Left lung (tissue), 10 donors: ENCODE data around the gene POLE2. TPM values are rescaled to one million over a fixed set of nuclear protein-coding genes. Genes with fewer than 3 reads are reported as not detected.
"Not testable (repeated sequence)": the region's sequence is repeated elsewhere in the genome, so short reads cannot be mapped to it uniquely, and the experiment has no call there.

Experiments
- ATAC-seq: fragments of 200-7000 bp; cut with Tn5 transposase; one replicate; pipeline ENCODE4 v1.9.1; 2020; ENCODE audit warnings: moderate library complexity
- DNase-seq, 4 donors: peaks; one replicate each; pipeline ENCODE4 v3.0.0-alpha.2; 2013 to 2020
- H3K27ac ChIP-seq, 2 donors: fragments of 200-600 bp; sonication (generic) in 1 of 2; one replicate each; pipeline versions ENCODE4 v1.5.0 to v1.8.0; 2020 to 2021
- H3K27me3 ChIP-seq, 2 donors: fragments of 200-600 bp; sonication (generic) in 1 of 2; one replicate each; pipeline versions ENCODE4 v1.5.0 to v1.8.0; 2020 to 2021
- H3K36me3 ChIP-seq, 2 donors: fragments of 200-600 bp; sonication (generic) in 1 of 2; one replicate each; pipeline versions ENCODE4 v1.5.0 to v1.8.0; 2020 to 2021
- H3K4me1 ChIP-seq, 2 donors: fragments of 200-600 bp; one replicate each; pipeline ENCODE4 v1.8.0; 2021
- H3K4me3 ChIP-seq, 2 donors: fragments of 200-600 bp; sonication (generic) in 1 of 2; one replicate each; pipeline versions ENCODE4 v1.5.0 to v1.8.0; 2020 to 2021; ENCODE audit warnings: mild to moderate bottlenecking in 1 of 2
- H3K9me3 ChIP-seq, 2 donors: fragments of 200-600 bp; sonication (generic) in 1 of 2; one replicate each; pipeline versions ENCODE4 v1.5.0 to v1.8.0; 2020 to 2021
- intact Hi-C, 2 donors: fragments of 100-400 bp; cut with DNase I; formaldehyde crosslinking; loops; one replicate each; pipeline versions ENCODE4 v1.11.2 to v1.14.2; 2022
- polyA plus RNA-seq, 6 donors: library from polyadenylated mRNA; unstranded; fragments of 120-200 nt; gene quantifications; one replicate each; pipeline ENCODE4 v1.2.1, GENCODE V29; 2013; ENCODE audit not compliant: insufficient read length in 6 of 6
- total RNA-seq, 2 donors: library from RNA; stranded (reverse); fragmentation: NEBNext Ultra II Directional; extraction: Animal tissue kit (Norgen Biotek cat#: 25700); gene quantifications; one replicate each; pipeline ENCODE4 v1.2.1, GENCODE V29; 2021
- TF ChIP-seq, protein P1 (sequence below), 2 donors: fragments of 200-600 bp; sonication (generic) in 1 of 2; IDR thresholded peaks; one replicate each; pipeline versions ENCODE4 v1.5.0 to v1.8.0; 2021; ENCODE audit warnings: antibody characterized with exemption in 2 of 2
- donor health status: DM: no; HTN: yes; CAD: no.
- donor health status: DM: no; HTN: no; CAD: no.

The POLE2 gene
- total and polyA plus RNA-seq, 8 donors = 6.4 to 27.3 (median 23.0) TPM

DNA sequence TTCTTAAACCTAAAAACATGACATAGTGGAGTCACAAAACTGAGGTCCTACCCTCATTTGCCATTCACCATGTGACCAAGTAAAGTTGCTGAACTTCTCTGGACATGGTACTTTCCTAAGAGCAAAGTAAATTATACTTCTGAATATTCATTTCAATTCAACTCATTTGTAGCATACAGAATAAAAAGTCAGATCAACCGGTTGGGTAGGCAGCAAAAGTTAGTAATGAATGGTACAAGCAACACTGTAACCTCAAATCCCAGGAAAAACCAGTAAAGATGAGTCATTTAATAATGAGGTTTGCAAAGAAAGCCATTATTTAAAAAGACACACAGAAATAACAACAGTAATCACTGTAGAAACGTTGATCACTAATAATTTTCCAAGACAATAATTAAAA, 8.7 kb downstream of the POLE2 start:
- intact Hi-C loops = no loop called here
- Histone ChIP-seq H3K27ac (no peak overlapping the region), H3K4me3 (no peak overlapping the region), H3K27me3 (no peaks in the 10 kb centered on the region), H3K4me1 (no peaks in the 10 kb centered on the region), H3K9me3 (no peaks in the 10 kb centered on the region), H3K36me3 (peaks cover 0 to 13% of the 10 kb centered on the region in 2 donors)
- TF ChIP-seq, protein P1, sequence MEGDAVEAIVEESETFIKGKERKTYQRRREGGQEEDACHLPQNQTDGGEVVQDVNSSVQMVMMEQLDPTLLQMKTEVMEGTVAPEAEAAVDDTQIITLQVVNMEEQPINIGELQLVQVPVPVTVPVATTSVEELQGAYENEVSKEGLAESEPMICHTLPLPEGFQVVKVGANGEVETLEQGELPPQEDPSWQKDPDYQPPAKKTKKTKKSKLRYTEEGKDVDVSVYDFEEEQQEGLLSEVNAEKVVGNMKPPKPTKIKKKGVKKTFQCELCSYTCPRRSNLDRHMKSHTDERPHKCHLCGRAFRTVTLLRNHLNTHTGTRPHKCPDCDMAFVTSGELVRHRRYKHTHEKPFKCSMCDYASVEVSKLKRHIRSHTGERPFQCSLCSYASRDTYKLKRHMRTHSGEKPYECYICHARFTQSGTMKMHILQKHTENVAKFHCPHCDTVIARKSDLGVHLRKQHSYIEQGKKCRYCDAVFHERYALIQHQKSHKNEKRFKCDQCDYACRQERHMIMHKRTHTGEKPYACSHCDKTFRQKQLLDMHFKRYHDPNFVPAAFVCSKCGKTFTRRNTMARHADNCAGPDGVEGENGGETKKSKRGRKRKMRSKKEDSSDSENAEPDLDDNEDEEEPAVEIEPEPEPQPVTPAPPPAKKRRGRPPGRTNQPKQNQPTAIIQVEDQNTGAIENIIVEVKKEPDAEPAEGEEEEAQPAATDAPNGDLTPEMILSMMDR (IDR thresholded peaks at IDR 0.05) = no peak
- DNase-seq (no peak), ATAC-seq (no peak)

DNA sequence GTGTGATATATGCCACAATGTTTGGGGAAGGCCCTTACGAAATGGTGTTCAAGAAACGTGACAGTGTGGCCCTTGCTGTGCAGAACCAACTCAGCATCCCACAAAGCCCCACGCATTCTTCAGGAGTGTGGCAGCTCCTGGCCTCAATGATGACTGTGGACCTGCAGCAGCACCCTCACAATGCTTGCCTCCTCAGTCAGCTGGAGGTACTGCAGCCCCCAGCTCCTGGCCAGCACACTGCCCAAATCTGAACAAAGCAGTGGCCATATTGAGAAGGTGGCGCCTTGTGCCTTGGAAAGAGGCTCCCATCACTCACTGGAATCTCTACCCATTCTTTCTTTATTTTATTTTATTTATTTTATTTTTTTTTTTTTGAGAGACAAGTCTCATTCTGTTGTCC, 10.4 kb downstream of the POLE2 start:
- Histone ChIP-seq H3K4me1 (no peaks in the 10 kb centered on the region), H3K9me3 (no peaks in the 10 kb centered on the region), H3K27me3 (no peaks in the 10 kb centered on the region), H3K4me3 (no peak overlapping the region), H3K27ac (no peak overlapping the region), H3K36me3 (peaks cover 0 to 13% of the 10 kb centered on the region in 2 donors)
- TF ChIP-seq, protein P1 (IDR thresholded peaks at IDR 0.05) = no peak
- no peak for ATAC-seq
- intact Hi-C loops = no loop called here
- DNase-seq = no peak

DNA sequence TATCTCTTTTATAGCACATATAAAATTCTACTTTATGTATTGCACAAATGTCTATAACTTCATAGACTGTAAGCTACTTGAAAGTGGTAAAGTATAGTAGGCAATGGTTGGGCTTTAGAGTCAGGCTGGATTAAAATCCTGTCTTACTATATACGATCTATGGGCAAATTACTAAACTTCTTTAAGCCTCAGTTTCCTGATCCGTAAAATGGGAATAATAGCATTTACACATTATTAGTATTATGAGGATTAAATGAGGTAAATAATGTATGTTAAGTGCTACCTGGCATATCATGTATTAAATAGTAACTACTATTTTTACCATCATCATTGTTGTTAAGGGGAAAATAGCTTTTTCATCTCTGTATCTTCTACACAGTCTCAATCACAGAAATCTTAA, 14.4 kb downstream of the POLE2 start:
- H3K4me3 ChIP-seq = no peak overlapping the region
- no peak for DNase-seq
- no peak overlapping the region for H3K27ac ChIP-seq
- TF ChIP-seq, protein P1 (IDR thresholded peaks at IDR 0.05) = no peak
- intact Hi-C loops = no loop called here
- no peaks in the 10 kb centered on the region for H3K36me3 ChIP-seq
- no peaks in the 10 kb centered on the region for H3K9me3 ChIP-seq
- ATAC-seq = no peak
- no peaks in the 10 kb centered on the region for H3K4me1 ChIP-seq
- no peaks in the 10 kb centered on the region for H3K27me3 ChIP-seq

DNA sequence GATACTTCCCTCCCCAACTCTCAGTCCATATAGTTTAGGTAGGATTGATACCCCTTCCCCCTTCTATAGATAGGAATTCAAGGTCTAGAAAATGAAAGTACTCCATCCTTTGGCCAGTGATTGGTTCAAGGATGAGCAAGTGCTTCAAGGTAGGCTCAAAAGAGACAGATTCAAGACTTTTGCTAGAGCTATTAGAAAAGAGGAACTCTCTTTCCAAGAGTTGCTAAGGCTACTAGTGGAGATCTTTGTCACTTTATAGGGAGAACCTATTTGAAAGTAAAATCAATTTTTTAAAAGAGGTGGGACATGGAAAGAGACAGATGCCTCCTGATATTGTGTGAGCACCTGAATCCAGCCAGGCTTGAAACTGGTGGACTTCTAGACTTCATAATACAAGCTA, 17.5 kb downstream of the POLE2 start:
- TF ChIP-seq, protein P1 (IDR thresholded peaks at IDR 0.05) = no peak
- Histone ChIP-seq H3K27me3 (no peaks in the 10 kb centered on the region), H3K9me3 (no peaks in the 10 kb centered on the region), H3K36me3 (no peaks in the 10 kb centered on the region), H3K4me3 (no peak overlapping the region), H3K4me1 (no peaks in the 10 kb centered on the region), H3K27ac (no peak overlapping the region)
- intact Hi-C loops = no loop called here
- DNase-seq = no peak
- ATAC-seq = no peak

DNA sequence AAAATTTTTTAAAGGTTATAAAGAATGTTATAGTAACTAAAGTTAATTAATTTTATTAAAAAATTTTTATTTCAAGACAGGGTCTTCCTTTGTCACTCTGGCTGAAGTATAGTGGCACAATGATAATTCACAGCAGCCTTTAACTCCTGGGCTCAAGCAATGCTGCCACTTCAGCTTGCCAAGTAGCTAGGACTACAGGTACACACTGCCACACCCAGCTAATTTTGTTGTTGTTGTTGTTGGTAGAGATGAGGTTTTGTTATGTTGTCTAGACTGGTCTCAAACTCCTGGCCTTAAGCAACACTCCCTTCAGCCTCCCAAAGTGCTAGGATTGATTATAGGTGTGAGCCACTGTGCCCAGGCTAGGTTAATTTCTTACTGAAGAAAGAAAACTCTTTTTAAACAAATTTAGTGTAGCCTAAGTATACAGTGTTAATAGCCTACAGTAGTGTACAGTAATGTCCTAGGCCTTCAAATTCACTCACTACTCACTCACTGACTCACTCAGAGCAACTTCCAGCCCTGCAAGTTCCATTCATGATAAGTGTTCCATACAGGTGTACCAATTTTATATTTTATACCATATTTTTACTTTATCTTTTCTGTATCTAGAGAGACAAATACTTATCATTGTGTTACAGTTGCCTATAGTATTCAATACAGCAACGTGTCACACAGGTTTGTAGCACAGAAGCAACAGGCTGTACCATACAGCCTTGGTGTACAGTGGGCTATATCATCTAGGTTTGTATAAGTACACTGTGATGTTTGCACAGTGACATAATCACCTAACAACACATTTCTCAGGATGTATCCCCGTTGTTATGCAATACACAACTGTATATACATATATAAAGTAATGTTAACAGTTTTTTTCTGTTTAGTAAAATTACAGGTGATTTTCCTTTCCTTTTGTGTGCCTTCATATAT, 28.2 kb downstream of the POLE2 start:
- no peaks in the 10 kb centered on the region for H3K4me1 ChIP-seq
- no peak for DNase-seq
- H3K27me3 ChIP-seq = no peaks in the 10 kb centered on the region
- no peak overlapping the region for H3K4me3 ChIP-seq
- H3K9me3 ChIP-seq = no peaks in the 10 kb centered on the region
- intact Hi-C loops = no loop called here
- ATAC-seq = no peak
- H3K36me3 ChIP-seq = no peaks in the 10 kb centered on the region
- no peak overlapping the region for H3K27ac ChIP-seq
- TF ChIP-seq, protein P1 (IDR thresholded peaks at IDR 0.05) = no peak

DNA sequence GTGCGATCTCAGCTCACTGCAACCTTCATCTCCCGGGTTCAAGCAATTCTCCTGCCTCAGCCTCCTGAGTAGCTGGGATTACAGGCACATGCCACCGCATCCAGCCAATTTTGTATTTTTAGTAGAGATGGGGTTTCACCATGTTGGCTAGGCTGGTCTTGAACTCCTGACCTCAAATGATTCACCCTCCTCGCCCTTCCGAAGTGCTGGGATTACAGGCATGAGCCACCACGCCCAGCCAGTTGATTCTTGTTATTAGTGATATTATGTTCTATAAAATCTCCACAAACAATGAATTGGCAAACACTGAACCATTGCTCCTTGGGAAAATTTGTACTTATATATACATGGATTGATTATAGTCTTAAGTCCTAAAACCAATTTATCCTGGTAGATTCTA, 30.5 kb downstream of the POLE2 start:
- DNase-seq, ATAC-seq, H3K9me3 ChIP-seq, H3K36me3 ChIP-seq, H3K4me1 ChIP-seq, intact Hi-C loops, H3K27me3 ChIP-seq, H3K27ac ChIP-seq, H3K4me3 ChIP-seq: not testable (repeated sequence)
